Stimulated activated naive B cell treated with anti-CD40 and anti-IgM and Interleukin-4, amounts not matched to agents 10 μg/mL and 1 μg/mL and 100 μg/mL, for 72 hours (primary cell): ENCODE results near the gene PPP2R3C.

Experiments used
- ATAC-seq, 2 donors: fragments of 150-1000 bp; cut with Tn5 transposase; replicated peaks; 2 replicates each; pipeline ENCODE4 v1.10.0; 2021; ENCODE audit warnings: moderate library complexity in 1 of 2
- DNase-seq: peaks from one replicate; pipeline ENCODE4 v3.0.0; 2021
- H3K27ac Mint-ChIP-seq: one replicate; pipeline ENCODE4 v1.8.0; 2022; ENCODE audit warnings: mild to moderate bottlenecking, mixed read lengths
- H3K27me3 Mint-ChIP-seq, 2 donors: one replicate each; pipeline ENCODE4 v1.8.0; 2022; ENCODE audit warnings: mixed read lengths in 2 of 2
- H3K36me3 Mint-ChIP-seq, 2 donors: one replicate each; pipeline ENCODE4 v1.8.0; 2022; ENCODE audit warnings: mixed read lengths in 2 of 2, mild to moderate bottlenecking in 1 of 2
- H3K4me1 Mint-ChIP-seq, 2 donors: one replicate each; pipeline ENCODE4 v1.8.0; 2022; ENCODE audit warnings: mixed read lengths in 2 of 2, mild to moderate bottlenecking in 1 of 2
- H3K4me3 Mint-ChIP-seq, 2 donors: one replicate each; pipeline ENCODE4 v1.8.0; 2022; ENCODE audit warnings: mild to moderate bottlenecking in 2 of 2, mixed read lengths in 2 of 2, moderate library complexity in 1 of 2
- H3K9me3 Mint-ChIP-seq, 2 donors: one replicate each; pipeline ENCODE4 v1.8.0; 2022; ENCODE audit warnings: mixed read lengths in 2 of 2, mild to moderate bottlenecking in 1 of 2

Gene PPP2R3C

DNA sequence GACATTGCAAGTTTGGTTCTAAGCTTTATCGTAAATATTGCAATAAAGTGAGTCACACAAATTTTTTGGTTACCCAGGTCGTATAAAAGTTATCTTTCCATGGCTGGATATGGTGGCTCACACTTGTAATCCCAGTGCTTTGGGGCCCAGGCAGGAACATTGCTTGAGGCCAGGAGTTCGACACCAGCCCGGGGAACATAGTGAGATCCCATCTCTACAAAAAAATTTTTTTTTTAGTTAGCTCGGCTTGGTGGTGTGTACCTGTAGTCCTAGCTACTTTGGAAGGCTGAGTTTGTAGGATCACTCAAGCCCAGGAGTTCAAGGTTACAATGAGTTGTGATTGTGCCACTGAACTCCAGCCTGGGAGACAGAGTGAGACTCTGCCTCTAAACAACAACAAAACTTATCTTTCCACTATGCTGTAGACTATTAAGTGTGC lies 24.9 kb upstream of the PPP2R3C start:
- no peaks in the 10 kb centered on the region for H3K9me3 Mint-ChIP-seq
- no peaks in the 10 kb centered on the region for H3K27me3 Mint-ChIP-seq
- no peak overlapping the region for H3K27ac Mint-ChIP-seq
- H3K4me1 Mint-ChIP-seq = peaks cover 0 to 4% of the 10 kb centered on the region in 2 donors
- H3K36me3 Mint-ChIP-seq = peaks cover 4 to 33% of the 10 kb centered on the region in 2 donors
- DNase-seq (no peak), ATAC-seq (no peak)
- H3K4me3 Mint-ChIP-seq = no peak overlapping the region

DNA sequence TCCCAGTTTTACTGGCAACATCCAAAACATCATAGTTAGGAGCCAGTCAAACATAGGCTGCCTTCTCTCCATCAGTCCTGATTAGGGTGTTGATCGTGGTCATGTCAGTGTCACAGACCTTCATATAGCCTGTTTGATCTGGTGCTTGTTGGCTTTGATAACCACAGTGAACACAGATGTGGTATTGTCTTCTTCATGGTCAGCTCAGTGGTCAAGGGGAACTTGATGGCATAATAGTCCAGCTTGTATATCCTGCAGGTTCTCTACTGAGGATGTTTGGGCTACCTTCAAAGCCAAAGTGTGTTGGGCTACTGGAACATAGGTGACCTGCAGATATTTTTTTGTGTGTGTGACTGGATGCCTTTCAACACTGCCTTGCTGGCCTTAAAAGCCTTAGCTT lies 22.2 kb upstream of the PPP2R3C start:
- H3K9me3 Mint-ChIP-seq = no peaks in the 10 kb centered on the region
- DNase-seq (no peak), ATAC-seq (no peak)
- H3K4me3 Mint-ChIP-seq = no peak overlapping the region
- peak overlapping the region; percentile 56 for H3K27ac Mint-ChIP-seq
- H3K36me3 Mint-ChIP-seq = peaks cover 4 to 24% of the 10 kb centered on the region in 2 donors
- H3K27me3 Mint-ChIP-seq = no peaks in the 10 kb centered on the region
- peaks cover 0 to 2% of the 10 kb centered on the region in 2 donors for H3K4me1 Mint-ChIP-seq

DNA sequence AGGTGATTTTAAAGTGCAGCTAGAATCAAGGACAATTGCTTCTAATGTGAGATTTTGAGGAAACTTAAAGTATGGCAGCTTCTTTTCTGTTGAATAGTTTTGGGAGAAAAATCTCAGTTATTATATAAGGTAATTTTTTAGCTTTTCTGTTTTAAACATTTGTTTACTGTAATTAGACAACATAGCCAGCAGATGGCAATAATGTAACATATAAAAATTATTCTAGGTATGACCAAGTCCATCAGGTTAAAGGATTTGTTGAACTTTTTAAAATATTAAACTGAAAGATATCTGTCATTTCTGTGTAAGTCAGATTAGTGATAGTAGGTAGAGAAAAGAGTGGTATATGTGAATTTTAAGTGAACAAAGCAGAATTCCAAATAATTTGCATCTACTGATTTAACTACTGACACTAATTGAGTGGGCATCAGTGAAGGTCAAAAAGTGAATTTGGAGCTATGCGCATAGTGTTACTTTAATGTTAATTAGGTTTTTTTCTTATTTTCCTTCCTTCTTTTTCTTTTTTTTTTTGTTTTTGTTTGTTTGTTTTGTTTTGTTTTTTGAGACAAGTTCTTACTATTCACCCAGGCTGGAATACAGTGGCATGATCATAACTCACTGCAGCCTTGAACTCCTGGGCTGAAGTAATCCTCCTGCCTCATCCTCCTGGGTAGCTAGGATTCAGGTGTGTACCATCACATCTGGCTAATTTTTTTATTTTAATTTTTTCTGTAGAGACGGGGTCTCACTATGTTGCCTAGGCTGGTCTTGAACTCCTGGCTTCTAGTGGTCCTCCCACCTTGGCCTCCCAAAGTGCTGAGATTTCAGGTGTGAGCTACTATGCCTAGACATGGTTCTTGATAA lies 19.2 kb upstream of the PPP2R3C start:
- no peak overlapping the region for H3K4me3 Mint-ChIP-seq
- DNase-seq = no peak
- H3K4me1 Mint-ChIP-seq = peaks cover 0 to 6% of the 10 kb centered on the region in 2 donors
- H3K27ac Mint-ChIP-seq = no peak overlapping the region
- H3K27me3 Mint-ChIP-seq = no peaks in the 10 kb centered on the region
- ATAC-seq = no peak
- peaks cover 2 to 27% of the 10 kb centered on the region in 2 donors for H3K36me3 Mint-ChIP-seq
- H3K9me3 Mint-ChIP-seq = no peaks in the 10 kb centered on the region

DNA sequence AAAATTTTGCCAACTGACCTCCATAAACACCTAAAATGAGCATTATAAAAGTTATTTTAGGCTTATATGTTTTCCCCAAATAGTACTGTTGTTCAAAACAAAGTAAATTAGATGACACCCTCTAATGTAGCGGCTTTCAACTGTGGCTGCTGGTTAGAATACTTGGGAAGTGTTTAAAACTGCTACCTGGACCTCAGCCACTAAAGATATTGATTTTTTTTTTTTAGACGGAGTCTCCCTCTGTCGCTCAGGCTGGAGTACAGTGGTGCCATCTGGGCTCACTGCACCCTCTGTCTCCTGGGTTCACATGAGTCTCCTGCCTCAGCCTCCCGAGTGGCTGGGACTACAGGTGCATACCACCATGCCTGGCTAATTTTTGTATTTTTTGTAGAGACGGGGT lies 16.8 kb upstream of the PPP2R3C start:
- no peak for ATAC-seq
- Mint-ChIP-seq H3K36me3 (peaks cover 20 to 37% of the 10 kb centered on the region in 2 donors), H3K27me3 (no peaks in the 10 kb centered on the region), H3K27ac (no peak overlapping the region), H3K4me1 (peaks cover 4 to 8% of the 10 kb centered on the region in 2 donors), H3K4me3 (no peak overlapping the region), H3K9me3 (no peaks in the 10 kb centered on the region)
- no peak for DNase-seq

DNA sequence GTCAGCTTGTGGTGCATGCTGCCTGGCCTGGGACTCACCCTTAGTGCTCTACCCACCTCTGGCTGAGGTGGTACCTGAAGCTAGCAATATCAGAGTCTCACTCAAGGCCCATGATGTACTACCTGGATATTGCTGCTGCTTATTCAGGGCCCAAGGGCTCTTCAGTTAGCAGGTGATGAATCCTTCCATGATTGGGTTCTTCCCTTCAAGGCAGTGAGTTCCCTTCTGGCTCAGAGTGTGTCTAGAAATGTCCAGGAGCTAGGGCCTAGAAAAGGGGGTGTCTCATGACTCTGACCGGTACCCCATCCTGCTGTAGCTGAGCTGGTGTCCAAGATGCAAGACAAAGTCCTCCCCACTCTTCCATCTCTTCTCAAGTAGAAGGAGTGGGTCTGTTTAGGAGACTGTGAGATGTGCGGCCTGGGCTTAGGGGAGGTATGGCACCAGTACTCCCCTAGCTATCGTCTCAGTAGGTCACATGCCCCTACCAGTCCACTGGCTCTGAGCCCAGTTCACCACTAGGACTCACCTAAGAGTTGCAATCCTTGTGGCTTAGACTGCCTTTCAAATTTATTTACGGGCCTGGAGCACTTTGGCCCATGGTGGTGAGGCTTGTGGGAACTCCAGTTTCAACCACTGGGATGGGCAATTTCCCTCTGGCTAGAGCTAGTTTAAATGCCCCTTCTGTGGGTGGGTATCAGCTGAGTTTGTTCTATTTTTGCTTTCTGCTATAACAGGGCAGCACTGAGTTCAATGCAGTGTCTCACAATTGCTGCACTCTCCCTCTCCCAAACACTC lies 12.7 kb upstream of the PPP2R3C start:
- H3K36me3 Mint-ChIP-seq = peaks cover 35 to 48% of the 10 kb centered on the region in 2 donors
- DNase-seq (no peak), ATAC-seq (no peak)
- no peak overlapping the region for H3K4me3 Mint-ChIP-seq
- H3K27ac Mint-ChIP-seq = no peak overlapping the region
- H3K4me1 Mint-ChIP-seq = peaks cover 4 to 12% of the 10 kb centered on the region in 2 donors
- H3K9me3 Mint-ChIP-seq = no peaks in the 10 kb centered on the region
- no peaks in the 10 kb centered on the region for H3K27me3 Mint-ChIP-seq

DNA sequence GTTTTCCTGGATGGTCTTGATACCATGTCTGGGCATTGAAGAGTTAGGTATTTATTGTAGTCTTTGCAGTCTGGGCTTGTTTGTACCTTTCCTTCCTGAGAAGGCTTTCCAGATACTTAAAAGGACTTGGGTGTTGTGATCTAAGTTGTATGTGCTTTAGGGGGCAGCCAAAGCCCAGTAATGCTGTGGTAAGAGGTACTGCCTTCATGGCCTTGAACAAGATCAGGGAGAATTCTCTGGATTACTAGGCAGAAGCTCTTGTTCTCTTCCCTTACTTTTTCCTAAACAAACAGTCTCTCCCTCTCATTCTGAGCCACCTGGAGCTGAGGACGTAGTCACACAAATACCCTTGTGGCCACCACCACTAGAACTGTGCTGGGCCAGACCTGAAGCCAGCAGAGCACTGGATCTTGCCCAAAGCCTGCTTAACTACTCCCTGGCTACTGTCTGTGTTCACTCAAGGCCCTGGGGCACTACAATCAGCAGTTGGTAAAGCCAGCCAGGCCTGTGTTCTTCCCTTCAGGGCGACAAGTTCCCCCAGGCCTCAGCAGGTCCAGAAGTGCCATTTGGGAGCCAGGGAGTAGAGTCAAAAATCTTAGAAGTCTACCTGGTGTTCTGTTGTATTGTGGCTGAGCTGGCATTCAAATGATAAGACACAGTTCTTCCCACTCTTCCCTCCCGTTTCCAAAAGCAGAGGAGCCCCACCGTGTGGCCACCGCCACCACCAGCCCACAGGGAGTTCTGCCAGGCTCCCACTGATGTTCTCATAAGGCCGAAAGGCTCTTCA lies 11.9 kb upstream of the PPP2R3C start:
- Mint-ChIP-seq H3K4me3 (no peak overlapping the region), H3K27ac (no peak overlapping the region), H3K9me3 (no peaks in the 10 kb centered on the region), H3K4me1 (peaks cover 4 to 13% of the 10 kb centered on the region in 2 donors), H3K36me3 (peaks cover 39 to 54% of the 10 kb centered on the region in 2 donors), H3K27me3 (no peaks in the 10 kb centered on the region)
- DNase-seq = no peak
- no peak for ATAC-seq

DNA sequence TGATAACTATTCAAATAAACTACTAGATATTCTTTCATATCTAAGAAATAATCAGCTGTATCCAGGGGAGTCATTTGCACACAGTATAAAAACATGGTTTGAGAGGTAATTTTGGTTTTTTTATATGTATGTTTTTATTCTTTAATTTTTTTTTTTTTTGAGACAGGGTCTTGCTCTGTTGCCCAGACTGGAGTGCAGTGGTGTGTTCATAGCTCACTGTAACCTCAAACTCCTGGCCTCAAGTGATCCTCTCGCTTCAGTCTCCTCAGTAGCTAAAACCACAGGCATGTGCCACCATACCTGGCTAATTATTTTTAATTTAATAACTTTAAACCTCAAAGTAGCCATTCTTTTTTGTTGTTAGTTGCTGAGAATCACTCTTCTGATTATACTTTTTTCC lies 2.3 kb upstream of the PPP2R3C start:
- H3K27me3 Mint-ChIP-seq = no peaks in the 10 kb centered on the region
- no peak for DNase-seq

DNA sequence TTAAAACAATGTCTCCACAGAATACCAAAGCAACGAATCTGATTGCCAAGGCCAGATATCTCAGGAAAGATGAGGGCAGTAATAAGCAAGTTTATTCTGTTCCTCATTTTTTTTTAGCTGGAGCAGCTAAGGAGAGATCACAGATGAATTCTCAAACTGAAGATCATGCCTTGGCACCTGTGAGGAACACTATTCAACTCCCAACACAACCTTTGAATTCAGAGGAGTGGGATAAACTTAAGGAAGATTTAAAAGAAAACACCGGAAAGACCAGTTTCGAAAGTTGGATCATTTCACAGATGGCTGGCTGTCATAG lies 1.6 kb upstream of the PPP2R3C start:
- DNase-seq = no peak
- Mint-ChIP-seq H3K27me3 (no peaks in the 10 kb centered on the region), H3K9me3 (no peaks in the 10 kb centered on the region), H3K36me3 (peaks cover 16 to 21% of the 10 kb centered on the region in 2 donors), H3K4me3 (peak overlapping the region; percentile 88 to 95), H3K4me1 (peaks cover 19 to 56% of the 10 kb centered on the region in 2 donors), H3K27ac (peak overlapping the region; percentile 99)
- no peak for ATAC-seq

More for the DNA sequence above, 2.3 kb upstream of the PPP2R3C start:
- peaks cover 21 to 54% of the 10 kb centered on the region in 2 donors for H3K4me1 Mint-ChIP-seq
- H3K27ac Mint-ChIP-seq = no peak overlapping the region
- ATAC-seq = no peak
- H3K9me3 Mint-ChIP-seq = no peaks in the 10 kb centered on the region
- H3K4me3 Mint-ChIP-seq = no peak overlapping the region
- H3K36me3 Mint-ChIP-seq = peaks cover 21 to 28% of the 10 kb centered on the region in 2 donors

DNA sequence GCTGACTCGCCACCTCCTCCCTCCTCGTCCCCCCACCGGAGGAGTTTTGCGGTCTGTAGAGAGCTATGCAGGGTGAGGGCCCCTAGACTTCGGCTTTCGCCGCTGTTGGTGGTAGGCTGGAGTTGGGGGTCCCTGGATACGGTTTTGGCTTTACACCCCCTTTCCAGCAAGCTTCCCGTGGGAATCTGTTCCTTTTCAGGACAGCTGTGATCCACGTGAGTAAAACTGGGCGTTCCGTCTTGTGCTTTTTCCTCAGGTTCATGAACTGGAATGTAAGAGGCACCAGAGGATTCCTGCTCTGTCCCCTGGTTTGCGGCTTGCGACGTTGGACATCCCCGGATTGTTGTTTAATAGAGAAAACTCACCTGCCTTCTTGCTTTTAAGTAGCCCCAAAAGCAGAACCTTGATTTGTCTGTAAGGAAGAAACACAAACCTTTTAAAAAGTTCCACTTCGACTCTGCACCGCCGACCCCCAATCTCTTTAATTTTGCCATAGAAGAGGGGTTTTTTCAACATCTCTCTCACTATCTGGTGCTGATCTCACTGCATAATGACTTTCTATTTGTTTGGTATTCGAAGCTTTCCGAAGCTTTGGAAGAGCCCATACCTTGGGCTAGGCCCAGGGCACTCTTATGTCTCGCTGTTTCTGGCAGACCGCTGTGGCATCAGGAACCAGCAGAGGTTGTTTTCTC lies 1.1 kb upstream of the PPP2R3C start:
- H3K27ac Mint-ChIP-seq = peak overlapping the region; percentile 99
- peaks cover 22 to 56% of the 10 kb centered on the region in 2 donors for H3K4me1 Mint-ChIP-seq

DNA sequence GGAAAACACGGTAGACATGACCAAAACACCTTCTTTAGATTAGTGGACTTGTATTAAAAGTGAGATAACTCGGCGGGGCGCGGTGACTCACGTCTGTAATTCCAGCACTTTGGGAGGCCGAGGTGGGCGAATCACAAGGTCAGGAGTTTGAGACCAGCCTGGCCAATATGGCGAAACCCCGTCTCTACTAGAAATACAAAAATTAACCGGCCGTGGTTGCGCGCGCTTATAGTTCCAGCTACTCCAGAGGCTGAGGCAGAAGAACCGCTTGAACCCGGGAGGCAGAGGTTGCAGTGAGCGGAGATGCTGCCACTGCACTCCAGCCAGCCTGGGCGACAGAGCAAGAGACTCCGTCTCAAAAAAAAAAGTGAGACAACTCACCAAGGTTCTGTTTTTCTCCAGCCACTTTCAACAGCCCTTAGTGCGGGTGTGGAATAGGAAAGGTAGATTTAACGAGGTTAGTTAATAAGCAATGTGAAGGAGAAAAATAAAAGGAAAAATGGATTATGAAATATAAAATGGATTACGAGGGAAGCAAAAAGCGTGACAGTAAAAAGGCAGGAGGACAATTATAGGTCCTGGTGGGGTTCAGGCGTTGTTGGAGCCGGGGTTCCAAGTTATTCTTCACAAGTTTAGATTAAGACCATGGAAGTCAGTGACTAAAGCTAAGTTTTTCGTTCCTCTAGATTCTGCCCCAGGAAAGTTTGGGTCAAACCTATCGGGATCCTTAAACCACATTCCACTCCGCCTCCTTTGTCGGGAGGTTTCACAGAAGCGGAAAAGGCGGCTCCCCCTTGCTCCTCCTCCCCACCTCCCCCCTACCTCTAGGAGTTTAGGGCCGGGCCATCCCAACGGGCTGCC lies 534 bp downstream of the PPP2R3C start:
- Mint-ChIP-seq H3K4me1 (peaks cover 29 to 66% of the 10 kb centered on the region in 2 donors), H3K4me3 (peak overlapping the region; percentile 88 to 95), H3K9me3 (no peaks in the 10 kb centered on the region), H3K27ac (peak overlapping the region; percentile 99), H3K36me3 (peaks cover 11 to 24% of the 10 kb centered on the region in 2 donors), H3K27me3 (no peaks in the 10 kb centered on the region)
- DNase-seq (peak; percentile 3), ATAC-seq (peak in 1 of 2 donors; percentile 2)

More for the DNA sequence above, 1.1 kb upstream of the PPP2R3C start:
- no peak for ATAC-seq
- no peaks in the 10 kb centered on the region for H3K9me3 Mint-ChIP-seq
- H3K4me3 Mint-ChIP-seq = peak overlapping the region; percentile 88 to 95
- H3K27me3 Mint-ChIP-seq = no peaks in the 10 kb centered on the region
- peaks cover 11 to 16% of the 10 kb centered on the region in 2 donors for H3K36me3 Mint-ChIP-seq
- no peak for DNase-seq

DNA sequence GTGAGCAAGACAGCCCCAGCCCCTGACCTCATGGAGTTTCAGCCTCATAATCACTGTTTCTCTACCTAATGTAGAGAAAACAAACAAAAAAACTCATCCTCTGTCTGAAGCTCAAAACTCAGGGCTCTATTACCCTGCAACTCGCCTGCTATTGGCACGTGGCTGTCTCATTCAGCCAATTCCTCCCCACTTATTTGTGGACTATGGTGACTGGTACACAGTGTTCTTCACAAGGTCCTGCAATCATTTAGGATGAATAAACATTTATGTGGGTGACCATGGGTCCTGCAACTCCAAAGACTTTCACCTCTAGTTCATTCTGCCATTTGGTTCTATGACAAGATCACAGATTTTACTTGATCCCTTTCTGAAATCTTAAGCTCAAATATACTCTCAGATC lies 4.7 kb downstream of the PPP2R3C start:
- H3K4me1 Mint-ChIP-seq = peaks cover 23 to 43% of the 10 kb centered on the region in 2 donors

DNA sequence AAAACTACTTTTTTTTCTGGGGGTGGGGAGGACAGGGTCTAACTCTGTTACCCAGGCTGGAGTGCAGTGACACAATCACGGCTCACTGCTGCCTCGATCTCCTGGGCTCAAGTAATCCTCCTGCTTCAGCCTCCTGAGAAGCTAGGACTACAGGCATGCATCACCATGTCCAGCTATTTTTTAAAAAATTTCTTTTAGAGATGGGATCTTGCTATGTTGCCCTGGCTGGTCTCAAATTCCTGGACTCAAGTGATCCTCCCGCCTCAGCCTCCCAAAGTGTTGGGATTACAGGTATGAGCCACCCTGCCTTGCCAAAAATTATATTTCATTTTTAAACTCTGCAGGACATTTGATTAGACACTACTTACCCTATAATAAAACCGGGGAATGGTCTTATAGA lies 5.5 kb downstream of the PPP2R3C start:
- Mint-ChIP-seq H3K9me3 (peaks cover 0 to 4% of the 10 kb centered on the region in 2 donors), H3K27me3 (no peaks in the 10 kb centered on the region), H3K27ac (no peak overlapping the region), H3K4me1 (peaks cover 23 to 43% of the 10 kb centered on the region in 2 donors), H3K36me3 (peaks cover 42 to 55% of the 10 kb centered on the region in 2 donors), H3K4me3 (no peak overlapping the region)
- DNase-seq = no peak
- ATAC-seq = no peak

More for the DNA sequence above, 4.7 kb downstream of the PPP2R3C start:
- DNase-seq (no peak), ATAC-seq (no peak)
- Mint-ChIP-seq H3K9me3 (no peaks in the 10 kb centered on the region), H3K27me3 (no peaks in the 10 kb centered on the region), H3K36me3 (peaks cover 34 to 46% of the 10 kb centered on the region in 2 donors), H3K27ac (no peak overlapping the region), H3K4me3 (no peak overlapping the region)

DNA sequence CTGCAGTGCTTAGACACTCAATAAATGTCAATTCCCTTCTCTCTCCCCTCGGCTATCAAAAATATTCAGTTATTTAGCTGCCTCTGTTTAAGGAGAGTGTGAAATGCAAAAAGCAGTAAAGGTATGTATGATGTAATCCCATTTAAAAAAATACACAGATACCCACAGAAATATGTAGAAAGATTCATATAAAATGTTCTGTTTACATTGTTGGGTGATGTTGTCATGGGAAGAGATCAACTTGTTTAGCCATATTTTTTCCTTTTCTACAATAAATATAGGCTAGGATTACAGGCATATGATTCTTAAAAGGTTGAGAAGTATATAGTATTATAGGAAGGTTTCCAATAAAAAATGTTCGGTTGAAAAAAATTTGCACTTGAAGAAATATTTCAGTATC lies 7.8 kb downstream of the PPP2R3C start:
- Mint-ChIP-seq H3K27ac (no peak overlapping the region), H3K36me3 (peaks cover 42 to 53% of the 10 kb centered on the region in 2 donors), H3K4me3 (no peak overlapping the region), H3K27me3 (no peaks in the 10 kb centered on the region), H3K4me1 (peaks cover 16 to 22% of the 10 kb centered on the region in 2 donors), H3K9me3 (peaks cover 0 to 4% of the 10 kb centered on the region in 2 donors)
- ATAC-seq = no peak
- DNase-seq = no peak
